GM21737 (cell line): Measurements from ENCODE around the gene TBL1XR1.

ENCODE experiments used
- ATAC-seq: cut with Tn5 transposase; IDR thresholded peaks from one replicate; pipeline ENCODE4 v1.9.1; 2021; ENCODE audit warnings: mild to moderate bottlenecking, moderate library complexity; ENCODE audit not compliant: unreplicated experiment

Gene TBL1XR1

GRCh38 chr3:177069514-177070329 lies 127.6 kb downstream of the TBL1XR1 start:
- ATAC-seq: no peak

- ATAC-seq: no peak
These were observed 128.3 kb downstream of the TBL1XR1 start for GRCh38 chr3:177068967-177069366.

GRCh38 chr3:177066068-177066467 lies 131.2 kb downstream of the TBL1XR1 start:
- ATAC-seq: no peak

- ATAC-seq: no peak
These were observed 131.8 kb downstream of the TBL1XR1 start for GRCh38 chr3:177065285-177066033.

- ATAC-seq: no peak
These were observed 135.1 kb downstream of the TBL1XR1 start for GRCh38 chr3:177062052-177062732.

- no peak for ATAC-seq
These were observed 135.9 kb downstream of the TBL1XR1 start for GRCh38 chr3:177061369-177061768.

GRCh38 chr3:177060492-177060891 lies 136.8 kb downstream of the TBL1XR1 start:
- ATAC-seq: no peak

GRCh38 chr3:177058648-177059047 lies 138.6 kb downstream of the TBL1XR1 start:
- no peak for ATAC-seq

GRCh38 chr3:177057768-177058167 lies 139.5 kb downstream of the TBL1XR1 start:
- peak; percentile 97 for ATAC-seq

GRCh38 chr3:177056927-177057326 lies 140.4 kb downstream of the TBL1XR1 start:
- ATAC-seq: no peak

GRCh38 chr3:177055605-177056571 lies 141.4 kb downstream of the TBL1XR1 start:
- ATAC-seq: no peak

- ATAC-seq: no peak
These were observed 144.2 kb downstream of the TBL1XR1 start for GRCh38 chr3:177053107-177053506.

- ATAC-seq: no peak
These were observed 145.9 kb downstream of the TBL1XR1 start for GRCh38 chr3:177051411-177051810.

GRCh38 chr3:177050501-177051237 lies 146.6 kb downstream of the TBL1XR1 start:
- no peak for ATAC-seq

- ATAC-seq: no peak
These were observed 151.5 kb downstream of the TBL1XR1 start for GRCh38 chr3:177045767-177046166.

GRCh38 chr3:177045222-177045621 lies 152.1 kb downstream of the TBL1XR1 start:
- ATAC-seq: no peak

- no peak for ATAC-seq
These were observed 155.3 kb downstream of the TBL1XR1 start for GRCh38 chr3:177041730-177042551.

GRCh38 chr3:177041021-177041729 lies 156.1 kb downstream of the TBL1XR1 start:
- no peak for ATAC-seq
